GM21723 (cell line): ENCODE results near the gene HLTF.

Experiments used
- ATAC-seq: cut with Tn5 transposase; IDR thresholded peaks from one replicate; pipeline ENCODE4 v1.9.1; 2021; ENCODE audit warnings: mild to moderate bottlenecking, moderate library complexity; ENCODE audit not compliant: unreplicated experiment

HLTF gene

GRCh38 chr3:149018247-149018646, 68.1 kb downstream of the HLTF start:
- ATAC-seq, result no peak

- ATAC-seq, result no peak
Observed at GRCh38 chr3:149016669-149017541, 69.4 kb downstream of the HLTF start.

GRCh38 chr3:149016242-149016641, 70.1 kb downstream of the HLTF start:
- ATAC-seq, result no peak

DNA sequence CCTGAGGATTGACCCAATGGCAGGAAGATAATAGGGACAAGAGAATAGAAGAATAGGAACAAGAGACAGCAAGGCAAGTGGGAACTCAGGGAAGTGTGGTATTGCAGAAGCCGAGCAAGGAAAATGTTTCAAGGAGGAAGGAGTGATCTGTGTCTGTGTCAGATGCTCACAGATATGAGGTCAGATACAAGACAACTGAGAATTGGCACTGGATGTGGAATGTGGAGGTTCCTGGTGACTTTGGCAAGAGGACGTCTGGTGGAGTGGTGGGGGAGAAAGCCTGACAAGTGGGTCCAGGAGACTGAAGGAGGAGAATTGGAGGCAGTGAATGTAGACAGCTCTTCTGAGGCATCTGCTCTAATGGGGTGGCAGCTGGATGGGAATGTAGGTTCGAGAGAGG, 70.9 kb downstream of the HLTF start:
- ATAC-seq, result no peak

DNA sequence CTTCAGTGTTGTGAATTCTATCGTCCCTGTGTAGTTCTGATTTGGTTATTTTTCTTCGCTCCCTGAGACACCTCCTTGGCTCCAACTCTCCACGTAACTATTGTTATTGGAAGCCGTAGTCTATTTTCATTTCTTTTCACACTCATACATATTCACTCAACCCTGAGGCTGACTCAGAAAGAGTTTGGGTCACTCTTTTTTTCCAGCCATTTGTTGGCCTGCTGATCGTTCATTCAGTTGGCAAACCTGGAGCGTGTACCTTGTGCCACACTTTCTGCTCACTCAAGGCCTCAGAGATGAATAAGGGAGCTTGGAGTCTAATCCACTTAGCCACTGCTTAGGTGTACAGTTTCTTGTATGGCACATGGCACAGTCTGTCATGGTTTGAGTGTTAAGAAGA, 72.6 kb downstream of the HLTF start:
- ATAC-seq, result no peak

- no peak for ATAC-seq
Observed at GRCh38 chr3:149011676-149012075, 74.7 kb downstream of the HLTF start.

GRCh38 chr3:149010966-149011365, 75.4 kb downstream of the HLTF start:
- ATAC-seq, result no peak

- no peak for ATAC-seq
Observed at GRCh38 chr3:149010504-149010951, 75.8 kb downstream of the HLTF start.

DNA sequence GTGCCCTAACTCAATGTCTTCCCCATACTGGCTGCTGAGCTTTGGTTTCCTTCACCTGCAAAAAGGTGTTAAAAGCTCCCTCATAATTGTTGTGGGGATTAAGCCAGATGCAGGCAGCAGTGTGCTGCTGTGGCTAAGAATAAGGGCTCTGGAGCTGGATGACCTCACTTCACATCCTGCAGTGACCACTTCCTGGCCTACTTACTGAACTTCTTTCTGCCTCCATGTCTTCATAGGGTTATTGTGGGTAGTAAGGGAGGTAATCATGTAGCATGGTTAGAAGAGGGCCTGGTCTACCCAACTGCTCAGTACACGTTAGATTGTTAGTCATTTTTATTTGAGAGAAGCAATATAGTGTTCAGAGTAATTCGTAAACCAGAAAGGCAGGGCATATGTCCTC, 76.6 kb downstream of the HLTF start:
- ATAC-seq, result peak; percentile 69

DNA sequence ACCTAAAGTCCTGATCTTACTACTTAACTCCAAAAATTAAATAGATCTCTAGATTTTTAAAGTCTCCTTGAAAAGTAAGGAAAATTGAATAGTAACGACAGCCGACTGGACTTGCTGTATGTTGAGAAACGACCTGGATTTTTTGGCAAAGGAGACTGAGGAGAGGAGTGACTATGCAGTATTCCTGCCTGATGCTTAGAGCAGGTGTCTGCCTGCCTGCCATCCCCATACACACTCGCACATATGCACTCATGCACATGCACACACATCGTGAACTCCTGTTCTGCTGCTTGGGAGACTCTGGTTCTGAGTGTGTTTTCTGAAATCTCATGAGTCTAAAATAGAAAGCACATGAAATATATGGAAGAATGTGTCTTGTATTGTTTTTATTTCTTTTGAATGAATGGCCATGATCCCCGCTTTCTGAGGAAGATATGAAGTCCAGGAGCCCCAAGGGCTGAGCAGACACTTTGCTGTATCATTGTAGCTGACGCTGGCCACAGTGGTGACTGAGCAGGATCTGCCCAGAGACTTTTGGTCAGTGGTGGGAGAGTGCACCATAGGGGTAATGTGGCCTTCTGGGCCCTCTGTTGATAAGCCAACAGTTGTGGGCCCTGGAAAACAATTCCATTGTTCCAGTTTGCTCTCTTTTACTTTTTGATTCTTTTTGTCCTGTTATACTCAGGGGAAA, 78.6 kb downstream of the HLTF start:
- no peak for ATAC-seq

GRCh38 chr3:149005416-149005815, 80.9 kb downstream of the HLTF start:
- ATAC-seq, result no peak

DNA sequence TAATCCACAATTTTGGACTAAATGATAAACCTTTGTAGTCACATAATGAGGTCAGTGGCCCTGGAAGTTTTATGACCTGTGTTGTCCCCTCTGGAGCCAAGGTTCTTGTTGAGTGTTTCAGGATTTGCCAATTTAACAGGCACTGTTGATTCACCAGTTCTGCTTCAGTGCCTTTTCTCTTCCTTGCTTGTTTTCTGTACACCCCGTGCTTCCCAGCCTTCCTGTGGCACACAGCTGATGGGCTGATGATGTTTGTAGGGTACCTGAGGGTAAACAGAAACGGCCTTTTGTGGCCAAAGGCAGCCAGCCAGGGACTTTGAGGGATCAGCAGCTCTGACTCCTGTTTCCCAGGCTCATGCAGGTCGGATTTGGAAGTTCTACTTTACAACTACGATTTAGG, 81.7 kb downstream of the HLTF start:
- ATAC-seq, result no peak

DNA sequence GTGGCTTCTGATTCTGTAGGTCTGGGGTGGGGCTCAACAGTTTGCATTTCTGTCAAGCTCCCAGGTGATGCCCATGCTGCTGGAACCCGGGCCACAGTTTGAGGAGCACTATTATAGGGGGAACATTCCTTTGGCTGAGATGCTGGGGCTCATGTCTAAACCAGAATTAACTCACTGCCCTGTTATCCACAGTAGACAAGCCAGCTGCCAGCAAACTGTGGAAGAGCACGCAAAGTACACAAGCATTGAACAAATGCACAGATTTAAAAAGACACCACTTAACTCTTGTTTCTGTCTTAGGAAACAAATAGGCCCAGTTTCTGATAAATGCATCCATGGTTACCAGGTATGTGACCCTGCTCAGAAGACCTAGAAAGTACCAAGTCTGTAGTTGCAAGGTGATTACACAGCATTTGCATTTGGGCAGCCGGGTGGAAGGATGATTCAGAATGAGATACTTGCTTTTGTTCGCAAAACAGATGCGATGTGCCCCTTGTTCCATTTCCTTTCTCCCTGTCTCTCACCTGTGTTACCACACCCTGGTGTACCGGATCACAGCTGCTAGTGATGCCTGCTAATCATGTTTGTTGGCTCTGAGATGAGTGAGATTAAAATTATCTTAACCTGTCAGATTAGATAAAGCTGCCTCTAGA, 82.6 kb downstream of the HLTF start:
- ATAC-seq, result peak; percentile 72

DNA sequence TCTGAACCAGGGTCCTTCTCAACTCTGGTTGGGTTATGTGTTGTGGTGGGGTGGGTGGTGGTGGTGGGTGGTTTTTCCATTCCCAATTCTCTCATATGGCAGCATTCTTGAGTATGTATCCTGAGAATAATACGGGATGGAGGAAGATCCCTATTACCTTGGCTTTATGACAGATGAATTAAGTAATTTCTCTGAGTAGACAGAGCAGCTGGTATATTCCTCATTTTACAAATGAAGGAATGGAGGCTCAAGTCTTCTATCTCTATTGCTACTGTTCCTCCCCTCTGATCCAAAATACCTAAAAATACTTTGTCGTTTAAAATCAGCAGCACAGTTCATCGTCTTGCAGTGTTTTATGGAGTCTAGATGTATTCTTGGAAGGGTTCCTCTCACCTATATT, 84.6 kb downstream of the HLTF start:
- ATAC-seq, result no peak

- ATAC-seq, result no peak
Observed at GRCh38 chr3:149000206-149000745, 86.1 kb downstream of the HLTF start.

DNA sequence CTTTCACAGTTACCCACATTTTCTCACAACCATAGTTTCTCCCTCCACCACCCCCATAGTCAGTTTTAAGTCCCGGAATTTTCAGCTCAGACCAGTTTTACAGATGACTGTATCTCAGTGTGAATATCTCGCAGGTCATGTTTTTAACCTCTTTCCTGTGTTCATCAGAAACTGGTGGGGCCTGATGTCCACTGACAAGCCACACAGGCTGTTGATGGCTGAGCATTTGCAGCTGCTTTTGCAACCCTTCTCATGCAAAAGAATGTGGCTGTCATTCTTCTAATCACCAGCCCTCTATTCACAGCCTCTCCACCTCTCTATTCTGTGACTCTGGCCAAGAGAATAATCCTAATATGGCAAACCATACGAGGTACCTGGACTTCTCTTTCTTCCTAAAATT, 86.5 kb downstream of the HLTF start:
- ATAC-seq, result no peak

DNA sequence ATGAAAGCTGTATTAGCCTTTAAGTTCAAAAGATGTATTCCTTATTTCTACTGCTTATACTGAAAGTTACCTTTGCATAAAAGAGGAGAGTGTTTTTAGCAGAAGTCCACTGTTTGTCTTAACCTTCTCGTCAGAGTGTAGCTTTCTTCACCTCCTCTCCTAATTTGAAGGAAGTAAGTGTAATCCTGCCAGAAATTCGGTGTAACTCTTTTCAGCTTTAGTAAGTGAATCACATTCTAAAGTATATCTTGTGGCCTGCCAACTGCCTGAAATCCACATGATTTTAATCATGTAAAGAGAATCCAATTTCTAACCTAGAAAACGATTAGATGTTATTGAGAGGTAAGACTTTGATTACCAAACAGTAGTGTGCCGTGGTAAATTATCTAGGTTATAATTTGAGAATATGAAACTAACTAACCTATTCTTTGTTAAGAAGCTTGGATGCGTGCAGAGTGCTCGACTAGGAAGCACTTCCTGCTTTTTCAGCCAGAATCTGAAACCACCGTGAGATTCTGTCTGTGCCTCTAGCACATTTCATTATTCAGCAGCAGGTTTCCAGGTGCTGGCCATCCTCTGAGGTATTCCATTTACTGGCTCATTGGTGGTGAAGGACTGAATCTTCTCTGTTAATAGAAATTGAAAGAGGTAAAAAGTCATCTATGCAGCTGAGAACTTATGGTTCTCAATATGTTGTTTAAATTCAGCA, 87.5 kb downstream of the HLTF start:
- ATAC-seq, result peak; percentile 57

DNA sequence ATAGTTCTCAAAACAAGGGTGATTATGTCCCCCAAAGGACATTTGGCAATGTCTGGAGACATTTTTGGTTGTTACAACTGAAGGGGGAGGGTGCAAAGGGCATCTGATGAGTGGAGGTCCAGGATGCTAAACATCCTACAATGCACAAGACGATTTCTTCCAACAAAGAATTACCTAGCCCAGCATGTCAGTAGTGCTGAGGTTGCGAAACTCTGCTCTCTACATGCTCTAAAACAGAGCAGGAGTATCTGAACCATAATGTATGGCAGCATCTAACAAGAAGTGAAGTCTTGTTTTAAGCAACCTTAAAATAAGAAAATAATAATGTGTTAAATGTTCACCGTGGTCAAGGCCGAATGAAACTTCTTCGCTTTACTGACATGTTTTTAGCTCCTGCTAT, 88.0 kb downstream of the HLTF start:
- ATAC-seq, result no peak

DNA sequence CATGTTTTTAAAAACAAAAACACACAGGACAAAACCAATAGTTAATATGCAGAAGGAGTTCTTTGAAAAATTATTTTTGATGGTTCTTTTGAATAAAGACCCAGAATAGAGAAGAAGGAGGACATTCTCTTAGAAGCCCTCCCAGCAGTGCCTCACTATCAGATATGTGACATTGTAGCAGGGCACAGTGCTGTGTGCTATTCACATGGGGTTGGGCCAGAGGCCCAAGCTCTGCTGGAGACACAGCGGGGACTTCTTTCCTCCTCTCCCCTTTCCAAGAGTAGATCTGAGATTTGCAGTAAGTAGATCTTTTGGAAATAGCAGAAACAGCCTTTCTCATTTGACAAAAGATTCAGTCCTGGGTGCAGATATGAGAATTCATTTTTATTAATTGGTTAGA, 88.7 kb downstream of the HLTF start:
- no peak for ATAC-seq

DNA sequence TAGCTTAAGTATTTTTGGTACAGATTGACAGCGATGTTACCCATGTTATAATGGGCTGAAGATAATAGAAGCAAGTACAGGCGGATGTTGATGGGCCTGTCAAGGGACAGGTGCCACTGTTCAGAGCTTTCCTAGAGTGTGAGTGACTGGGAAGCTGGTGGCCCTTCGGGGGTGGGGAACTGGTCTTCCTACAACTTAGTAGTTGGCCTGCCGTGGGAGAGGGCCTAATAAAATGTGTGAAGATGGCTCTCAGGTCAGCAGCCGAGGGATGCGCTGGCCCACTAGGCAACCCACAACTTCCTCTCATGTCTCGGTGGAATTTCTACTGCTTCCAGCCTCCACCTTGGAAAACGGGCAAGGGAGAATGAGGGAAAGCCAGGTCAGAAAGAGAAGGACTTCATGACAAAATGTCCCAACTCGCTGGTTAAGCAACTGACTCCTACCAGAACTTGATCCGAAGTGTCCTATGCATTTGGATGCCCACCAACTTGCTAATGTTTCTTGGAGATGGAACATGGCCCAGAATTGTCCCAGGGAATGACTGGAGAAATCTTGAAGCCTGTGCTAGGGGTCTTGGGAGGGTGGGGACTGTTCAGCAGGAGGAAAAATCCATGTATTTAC, 93.6 kb downstream of the HLTF start:
- ATAC-seq, result no peak
